NCI-H510A treated with DMSO at 0.1 percent for 48 hours (cell line): ENCODE results near the gene PIWIL4.

Source experiments
- DNase-seq: peaks from one replicate; lab custom pipeline; 2025; lab: John Stamatoyannopoulos, UW

The PIWIL4 gene

GRCh38 chr11:94662846-94663390 lies 95.8 kb downstream of the PIWIL4 start:
- no peak for DNase-seq

GRCh38 chr11:94664346-94664745 lies 97.2 kb downstream of the PIWIL4 start:
- no peak for DNase-seq

- no peak for DNase-seq
Observed at GRCh38 chr11:94665116-94665659, 98.0 kb downstream of the PIWIL4 start.

- DNase-seq, result no peak
Observed at GRCh38 chr11:94666792-94667721, 99.9 kb downstream of the PIWIL4 start.

- no peak for DNase-seq
Observed at GRCh38 chr11:94668212-94668793, 101.1 kb downstream of the PIWIL4 start.

GRCh38 chr11:94669023-94669422 lies 101.9 kb downstream of the PIWIL4 start:
- DNase-seq, result no peak
